K562 (cell line): ENCODE results near the gene SPATA3. TPM values are rescaled to one million over a fixed set of nuclear protein-coding genes. Genes with fewer than 3 reads are reported as not detected.

Experiments used
- LARP7 ChIP-seq: fragments of 450-650 bp; IDR thresholded peaks from 2 replicates; pipeline ENCODE4 v1.6.1; 2016
- PBX2 ChIP-seq, 2 experiments: IDR thresholded peaks in 1 of 2; conservative IDR thresholded peaks in 1 of 2; 2 replicates each; pipeline ENCODE4 v1.6.1; 2016; ENCODE audit warnings: low read depth in 2 of 2, mild to moderate bottlenecking in 1 of 2, missing compliant biosample characterization in 1 of 2, missing genetic modification characterization in 1 of 2, moderate library complexity in 1 of 2
- SIN3B ChIP-seq: fragments of 450-650 bp; IDR thresholded peaks from 2 replicates; pipeline ENCODE4 v1.6.1; 2017; ENCODE audit warnings: low read depth, mild to moderate bottlenecking, moderate library complexity
- ZBTB2 ChIP-seq: fragments of 450-650 bp; IDR thresholded peaks from 2 replicates; pipeline ENCODE4 v1.6.1; 2016; ENCODE audit warnings: antibody characterized with exemption
- ZMIZ1 ChIP-seq, 2 experiments: fragments of 150-350 bp in 1 of 2; IDR thresholded peaks; 2 replicates each; pipeline ENCODE4 v1.6.1; 2012 to 2016; ENCODE audit warnings: low read depth in 2 of 2, low read length in 2 of 2, mild to moderate bottlenecking in 1 of 2, moderate library complexity in 1 of 2
- polyA plus RNA-seq, 8 experiments: library from polyadenylated mRNA; depleted of rRNA in 4 of 8; stranded (reverse) in 5 of 8; unstranded in 3 of 8; fragments of >200 nt; fragmentation: Nextera tagmentation in 2 of 8; fragmentation: Illumina TruSeq in 1 of 8; extraction: Ambion mirVana in 2 of 8; extraction: Trizol in 1 of 8; gene quantifications; 2 replicates each; pipeline versions ENCODE4 v1.2.1 to v1.2.3, GENCODE V29; 2011 to 2014; ENCODE audit warnings: inconsistent platforms in 1 of 8, missing spikeins in 1 of 8
- total RNA-seq, 7 experiments: library from RNA; depleted of rRNA in 6 of 7; stranded (reverse); fragments of >200 nt in 6 of 7; fragmentation: Illumina TruSeq in 2 of 7; extraction: Trizol in 2 of 7; gene quantifications; 2 replicates each; pipeline versions ENCODE4 v1.2.1 to v1.2.3, GENCODE V29; 2011 to 2021; ENCODE audit warnings: low replicate concordance in 1 of 7

The SPATA3 gene
- total and polyA plus RNA-seq, 9 of the 15 experiments (the other 6 are each of a cell fraction or from before 2014, with no cell fraction given), result not detected

GRCh38 chr2:231001036-231001435 is 5.1 kb downstream of the SPATA3 start (continued):
- no peak for TF ChIP-seq PBX2 (CRISPR knock-in tag; IDR thresholded peaks at IDR 0.05; ENCODE audit: low read depth)
- no peak for TF ChIP-seq PBX2 (tag; conservative IDR thresholded peaks at IDR 0.05; ENCODE audit: low read depth)
- TF ChIP-seq ZBTB2, result no peak
- TF ChIP-seq ZMIZ1 (IDR thresholded peaks at IDR 0.05; ENCODE audit: low read depth in 2 of 2, low read length in 2 of 2), result no peak
- TF ChIP-seq LARP7, result no peak
- no peak for TF ChIP-seq SIN3B
